Measurements from ENCODE around the gene NAALADL2. TPM values are rescaled to one million over a fixed set of nuclear protein-coding genes. Genes with fewer than 3 reads are reported as not detected.

Gene NAALADL2
- total and polyA plus RNA-seq, 7 donors: 0.56 to 3.3 (median 1.6) TPM

DNA sequence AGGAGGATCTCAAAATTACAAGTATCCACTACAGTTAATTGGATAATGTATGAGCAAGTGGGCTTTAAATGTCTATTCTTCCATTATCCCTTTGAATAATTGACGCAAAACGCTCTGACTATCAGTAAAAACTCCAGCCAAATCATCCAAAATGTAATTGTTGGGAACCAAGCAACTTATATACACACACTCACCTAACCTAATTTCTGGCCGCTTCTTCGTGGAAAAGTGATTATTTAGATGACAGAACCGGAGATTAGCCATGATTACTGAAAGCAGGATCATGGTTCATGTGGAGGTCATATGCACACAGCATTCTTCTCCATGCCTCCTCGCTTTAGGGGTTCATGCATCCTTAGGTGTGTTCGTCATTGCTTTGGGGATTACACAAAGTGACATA lies 992.4 kb downstream of the NAALADL2 start:
- no peak for DNase-seq
- no peak overlapping the region for H3K4me3 ChIP-seq
- no peak overlapping the region for H3K27ac ChIP-seq
- no peaks in the 10 kb centered on the region for H3K4me1 ChIP-seq
- H3K9me3 ChIP-seq: no peaks in the 10 kb centered on the region
- TF ChIP-seq, protein P1, sequence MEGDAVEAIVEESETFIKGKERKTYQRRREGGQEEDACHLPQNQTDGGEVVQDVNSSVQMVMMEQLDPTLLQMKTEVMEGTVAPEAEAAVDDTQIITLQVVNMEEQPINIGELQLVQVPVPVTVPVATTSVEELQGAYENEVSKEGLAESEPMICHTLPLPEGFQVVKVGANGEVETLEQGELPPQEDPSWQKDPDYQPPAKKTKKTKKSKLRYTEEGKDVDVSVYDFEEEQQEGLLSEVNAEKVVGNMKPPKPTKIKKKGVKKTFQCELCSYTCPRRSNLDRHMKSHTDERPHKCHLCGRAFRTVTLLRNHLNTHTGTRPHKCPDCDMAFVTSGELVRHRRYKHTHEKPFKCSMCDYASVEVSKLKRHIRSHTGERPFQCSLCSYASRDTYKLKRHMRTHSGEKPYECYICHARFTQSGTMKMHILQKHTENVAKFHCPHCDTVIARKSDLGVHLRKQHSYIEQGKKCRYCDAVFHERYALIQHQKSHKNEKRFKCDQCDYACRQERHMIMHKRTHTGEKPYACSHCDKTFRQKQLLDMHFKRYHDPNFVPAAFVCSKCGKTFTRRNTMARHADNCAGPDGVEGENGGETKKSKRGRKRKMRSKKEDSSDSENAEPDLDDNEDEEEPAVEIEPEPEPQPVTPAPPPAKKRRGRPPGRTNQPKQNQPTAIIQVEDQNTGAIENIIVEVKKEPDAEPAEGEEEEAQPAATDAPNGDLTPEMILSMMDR (IDR thresholded peaks at IDR 0.05): no peak
- intact Hi-C loops (cut with DNase I): no loop called here
- no peaks in the 10 kb centered on the region for H3K36me3 ChIP-seq (ENCODE audit: insufficient read depth in 1 of 2, low read depth in 1 of 2)
- H3K27me3 ChIP-seq (ENCODE audit: insufficient read depth in 3 of 3, low read length in 2 of 3): no peaks in the 10 kb centered on the region
- ATAC-seq: no peak
- WGBS, 3 donors: 90 to 95% (median 91%) methylated on average over 7 of the region's 7 CpGs

DNA sequence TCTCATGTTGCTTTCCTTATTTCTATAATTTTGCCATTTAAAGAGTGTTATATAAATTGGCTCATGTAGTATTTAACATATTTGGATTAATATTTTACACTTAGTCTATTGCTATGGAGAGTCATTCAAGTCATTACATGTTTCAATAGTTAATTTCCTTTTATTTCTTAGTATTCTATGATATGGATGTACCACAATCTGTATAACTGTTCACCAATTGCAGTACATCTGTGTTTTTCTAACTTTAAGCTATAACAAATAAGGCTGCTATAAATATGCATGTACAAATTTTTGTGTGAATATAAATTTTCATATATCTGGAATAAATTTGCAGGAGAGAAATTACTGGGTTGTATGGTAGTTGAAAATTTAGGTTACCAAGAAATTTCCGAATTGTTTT lies 993.4 kb downstream of the NAALADL2 start:
- no peaks in the 10 kb centered on the region for H3K36me3 ChIP-seq (ENCODE audit: insufficient read depth in 1 of 2, low read depth in 1 of 2)
- H3K4me3 ChIP-seq: no peak overlapping the region
- intact Hi-C loops (cut with DNase I): no loop called here
- TF ChIP-seq, protein P1 (IDR thresholded peaks at IDR 0.05): no peak
- DNase-seq (no peak), ATAC-seq (no peak)
- H3K9me3 ChIP-seq: no peaks in the 10 kb centered on the region
- 82 to 93% (median 91%) methylated on average over 1 of the region's 1 CpG for WGBS, 3 donors
- no peak overlapping the region for H3K27ac ChIP-seq
- no peaks in the 10 kb centered on the region for H3K4me1 ChIP-seq
- no peaks in the 10 kb centered on the region for H3K27me3 ChIP-seq (ENCODE audit: insufficient read depth in 3 of 3, low read length in 2 of 3)

DNA sequence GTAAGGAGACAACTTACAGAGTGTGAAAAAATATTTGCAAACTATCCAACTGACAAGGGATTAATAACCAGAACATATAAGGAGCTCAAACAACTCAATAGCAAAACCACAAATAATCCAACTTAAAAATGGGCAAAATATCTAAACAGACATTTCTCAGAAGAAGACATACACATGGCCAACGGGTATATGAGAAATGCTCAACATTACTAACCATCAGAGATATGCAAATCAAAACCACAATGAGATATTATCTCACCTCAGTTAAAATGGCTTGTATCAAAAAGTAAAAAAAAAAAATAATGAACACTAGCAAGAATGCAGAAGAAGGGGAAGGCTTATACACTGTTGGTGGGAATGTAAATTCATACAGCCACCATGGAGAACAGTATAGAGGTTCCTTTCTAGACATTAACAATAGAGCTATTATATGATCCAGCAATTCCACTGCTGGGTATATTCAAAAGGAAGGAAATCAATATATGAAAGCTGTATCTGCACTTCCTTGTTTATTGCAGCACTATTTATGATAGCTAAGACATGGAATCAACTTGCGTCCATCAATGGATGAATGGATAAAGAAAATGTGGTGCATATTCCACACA lies 998.6 kb downstream of the NAALADL2 start:
- no peaks in the 10 kb centered on the region for H3K27me3 ChIP-seq (ENCODE audit: insufficient read depth in 3 of 3, low read length in 2 of 3)
- no peaks in the 10 kb centered on the region for H3K36me3 ChIP-seq (ENCODE audit: insufficient read depth in 1 of 2, low read depth in 1 of 2)
- no peaks in the 10 kb centered on the region for H3K4me1 ChIP-seq
- no peak for DNase-seq
- no peak overlapping the region for H3K4me3 ChIP-seq
- TF ChIP-seq, protein P1 (IDR thresholded peaks at IDR 0.05): no peak
- no peak for ATAC-seq
- WGBS, 3 donors: 77 to 85% (median 81%) methylated on average over 2 of the region's 2 CpGs
- H3K27ac ChIP-seq: no peak overlapping the region
- intact Hi-C loops (cut with DNase I): no loop called here
- H3K9me3 ChIP-seq: no peaks in the 10 kb centered on the region

Data from psoas muscle (tissue), 8 donors.